Endothelial cell of umbilical vein (primary cell): ENCODE measurements around the gene EVI5.

Experiments
- CTCF ChIP-seq, 2 donors: IDR thresholded peaks; 1 replicate in 1 of 2; 2 replicates in 1 of 2; pipeline ENCODE4 v1.5.1; 2011; ENCODE audit warnings: low read length in 2 of 2, mild to moderate bottlenecking in 2 of 2, moderate library complexity in 2 of 2, control low read depth in 1 of 2, inconsistent platforms in 1 of 2, low read depth in 1 of 2; ENCODE audit not compliant: insufficient read depth in 1 of 2; ENCODE audit errors: extremely low read depth in 1 of 2
- EZH2 ChIP-seq: IDR thresholded peaks from 2 replicates; pipeline ENCODE4 v1.6.1; 2012; ENCODE audit warnings: borderline replicate concordance, low read depth, mild to moderate bottlenecking, moderate library complexity, low read length, inconsistent platforms; ENCODE audit not compliant: severe bottlenecking
- POLR2A ChIP-seq: IDR thresholded peaks from 2 replicates; pipeline ENCODE4 v1.6.1; 2012; ENCODE audit warnings: low read depth, mild to moderate bottlenecking, control low read depth, low read length

- TF ChIP-seq CTCF (IDR thresholded peaks at IDR 0.05; ENCODE audit: extremely low read depth in 1 of 2, insufficient read depth in 1 of 2, low read depth in 1 of 2, low read length in 2 of 2) (no peak), POLR2A (no peak), EZH2 (no peak)
These were observed 265.9 kb downstream of the EVI5 start for GRCh38 chr1:92519043-92519442.
